Spleen (tissue), 7 donors: ENCODE data around the gene CPSF4L.

Experiments used
- CTCF ChIP-seq, 11 experiments: fragments of 200-600 bp in 7 of 11; fragments of 450-650 bp in 4 of 11; sonication (generic) in 4 of 11; IDR thresholded peaks in 8 of 11; conservative IDR thresholded peaks in 3 of 11; 1 replicate in 7 of 11; 2 replicates in 4 of 11; pipeline versions ENCODE4 v1.4.0 to v1.8.0; 2016 to 2021; ENCODE audit warnings: antibody characterized with exemption in 11 of 11, inconsistent platforms in 4 of 11, mild to moderate bottlenecking in 1 of 11
- POLR2AphosphoS5 ChIP-seq, 3 donors: sonication (generic); formaldehyde crosslinking; IDR thresholded peaks; one replicate each; pipeline ENCODE4 v1.5.1; 2017; ENCODE audit warnings: antibody characterized with exemption in 3 of 3
- donor health status: DM: no; HTN: no; CAD: no; lungs with moderate emphysema.
- donor health status: DM: no; HTN: no; CAD: no.
- donor health status: DM: no; HTN: no; CAD: no.

GRCh38 chr17:73301369-73301768 lies 39.7 kb upstream of the CPSF4L start:
- TF ChIP-seq CTCF (IDR thresholded peaks at IDR 0.05 in 8 of 11, conservative IDR thresholded peaks at IDR 0.05 in 3 of 11) (no peak), POLR2AphosphoS5 (IDR thresholded peaks at IDR 0.05) (no peak)
